Muscle of arm (tissue), 14 donors: ENCODE data around the gene CHCHD2. TPM values are rescaled to one million over a fixed set of nuclear protein-coding genes. Genes with fewer than 3 reads are reported as not detected.
"Not testable (repeated sequence)": the region's sequence is repeated elsewhere in the genome, so short reads cannot be mapped to it uniquely, and the experiment has no call there.

Experiments used
- DNase-seq: peaks from one replicate; pipeline ENCODE4 v3.0.0-alpha.2; 2013
- long read RNA-seq, 11 donors: transcript quantifications; one replicate each; lab custom pipeline, GENCODE V29; 2026
- polyA plus RNA-seq, 12 donors: library from polyadenylated mRNA; unstranded; fragments of 120-200 nt; gene quantifications; one replicate each; pipeline ENCODE4 v1.2.1, GENCODE V29; 2013; ENCODE audit not compliant: insufficient read length in 12 of 12

The CHCHD2 gene
- 100 to 1,000 TPM in 11 of 12 donors, not detected in 1; 112 to 277 (median 222) TPM for polyA plus RNA-seq
- long read RNA-seq, donor 1, transcript CHCHD2-201 (4 exons, 901 nt) = major isoform, 325 of 443 reads
- long read RNA-seq, donor 1, transcript CHCHD2-202 (3 exons, 694 nt) = minor isoform, 16 of 443 reads
- long read RNA-seq, donor 1, partial matches to known transcripts = 89 of 443 reads
- long read RNA-seq, donor 1, other reads (novel, unspliced or antisense) = 13 of 443 reads
- long read RNA-seq, donor 2, transcript CHCHD2-201 (4 exons, 901 nt) = major isoform, 330 of 445 reads
- long read RNA-seq, donor 2, transcript CHCHD2-202 (3 exons, 694 nt) = minor isoform, 5 of 445 reads
- long read RNA-seq, donor 2, partial matches to known transcripts = 100 of 445 reads
- long read RNA-seq, donor 2, other reads (novel, unspliced or antisense) = 10 of 445 reads
- long read RNA-seq, donor 3, transcript CHCHD2-201 (4 exons, 901 nt) = major isoform, 128 of 171 reads
- long read RNA-seq, donor 3, transcript CHCHD2-202 (3 exons, 694 nt) = minor isoform, 5 of 171 reads
- long read RNA-seq, donor 3, partial matches to known transcripts = 33 of 171 reads
- long read RNA-seq, donor 3, other reads (novel, unspliced or antisense) = 5 of 171 reads
- long read RNA-seq, donor 4, transcript CHCHD2-201 (4 exons, 901 nt) = major isoform, 100 of 134 reads
- long read RNA-seq, donor 4, partial matches to known transcripts = 31 of 134 reads
- long read RNA-seq, donor 4, other reads (novel, unspliced or antisense) = 0 of 134 reads
- long read RNA-seq, donor 5, transcript CHCHD2-202 (3 exons, 694 nt) = minor isoform, 14 of 389 reads
- long read RNA-seq, donor 5, transcript CHCHD2-201 (4 exons, 901 nt) = major isoform, 268 of 389 reads
- long read RNA-seq, donor 5, partial matches to known transcripts = 98 of 389 reads
- long read RNA-seq, donor 5, other reads (novel, unspliced or antisense) = 9 of 389 reads
- long read RNA-seq, donor 6, transcript CHCHD2-202 (3 exons, 694 nt) = minor isoform, 7 of 202 reads
- long read RNA-seq, donor 6, transcript CHCHD2-201 (4 exons, 901 nt) = major isoform, 141 of 202 reads
- long read RNA-seq, donor 6, partial matches to known transcripts = 45 of 202 reads
- long read RNA-seq, donor 6, other reads (novel, unspliced or antisense) = 9 of 202 reads
- long read RNA-seq, donor 7, transcript CHCHD2-201 (4 exons, 901 nt) = major isoform, 127 of 164 reads
- long read RNA-seq, donor 7, partial matches to known transcripts = 34 of 164 reads
- long read RNA-seq, donor 7, other reads (novel, unspliced or antisense) = 0 of 164 reads
- long read RNA-seq, donor 8, transcript CHCHD2-202 (3 exons, 694 nt) = minor isoform, 10 of 338 reads
- long read RNA-seq, donor 8, transcript CHCHD2-201 (4 exons, 901 nt) = major isoform, 242 of 338 reads
- long read RNA-seq, donor 8, partial matches to known transcripts = 74 of 338 reads
- long read RNA-seq, donor 8, other reads (novel, unspliced or antisense) = 12 of 338 reads
- long read RNA-seq, donor 9, transcript CHCHD2-201 (4 exons, 901 nt) = major isoform, 178 of 287 reads
- long read RNA-seq, donor 9, transcript CHCHD2-202 (3 exons, 694 nt) = minor isoform, 10 of 287 reads
- long read RNA-seq, donor 9, partial matches to known transcripts = 89 of 287 reads
- long read RNA-seq, donor 9, other reads (novel, unspliced or antisense) = 10 of 287 reads
- long read RNA-seq, donor 10, transcript CHCHD2-201 (4 exons, 901 nt) = major isoform, 224 of 300 reads
- long read RNA-seq, donor 10, transcript CHCHD2-202 (3 exons, 694 nt) = minor isoform, 9 of 300 reads
- long read RNA-seq, donor 10, partial matches to known transcripts = 60 of 300 reads
- long read RNA-seq, donor 10, other reads (novel, unspliced or antisense) = 7 of 300 reads
- long read RNA-seq, donor 11, transcript CHCHD2-202 (3 exons, 694 nt) = minor isoform, 7 of 442 reads
- long read RNA-seq, donor 11, transcript CHCHD2-201 (4 exons, 901 nt) = major isoform, 316 of 442 reads
- long read RNA-seq, donor 11, partial matches to known transcripts = 103 of 442 reads
- long read RNA-seq, donor 11, other reads (novel, unspliced or antisense) = 16 of 442 reads

- peak; percentile 99 for DNase-seq
Observed at GRCh38 chr7:56106108-56107073, at the start of gene CHCHD2. Gene CHCHD2, minus strand, starts transcription at chr7:56106476. Its CDS starts 63 bp downstream, at chr7:56106413.

- not testable (repeated sequence) for DNase-seq
Observed at GRCh38 chr7:56131062-56131461, 24.8 kb upstream of the CHCHD2 start.

- no peak for DNase-seq
Observed at GRCh38 chr7:56127241-56127975, 21.1 kb upstream of the CHCHD2 start.

- DNase-seq = no peak
Observed at GRCh38 chr7:56125831-56126230, 19.6 kb upstream of the CHCHD2 start.

- no peak for DNase-seq
Observed at GRCh38 chr7:56124981-56125380, 18.7 kb upstream of the CHCHD2 start.

GRCh38 chr7:56121440-56121839 is 15.2 kb upstream of the CHCHD2 start:
- DNase-seq = no peak

- no peak for DNase-seq
Observed at GRCh38 chr7:56115852-56116538, 9.7 kb upstream of the CHCHD2 start, which contains the start of gene NUPR2. Gene NUPR2, minus strand, starts transcription at chr7:56116417. Its CDS starts 103 bp downstream, at chr7:56116314.

- not testable (repeated sequence) for DNase-seq
Observed at GRCh38 chr7:56112244-56112643, 6.0 kb upstream of the CHCHD2 start.

- DNase-seq = no peak
Observed at GRCh38 chr7:56110611-56111010, 4.3 kb upstream of the CHCHD2 start.

- no peak for DNase-seq
Observed at GRCh38 chr7:56107954-56108258, 1.6 kb upstream of the CHCHD2 start.

GRCh38 chr7:56105508-56105907 is 768 bp downstream of the CHCHD2 start:
- peak; percentile 22 for DNase-seq

GRCh38 chr7:56104138-56104537 is 2.1 kb downstream of the CHCHD2 start:
- not testable (repeated sequence) for DNase-seq

GRCh38 chr7:56099653-56100052 is 6.6 kb downstream of the CHCHD2 start:
- no peak for DNase-seq

- DNase-seq = not testable (repeated sequence)
Observed at GRCh38 chr7:56098187-56099008, 7.9 kb downstream of the CHCHD2 start.

- peak; percentile 25 for DNase-seq
Observed at GRCh38 chr7:56097700-56098099, 8.6 kb downstream of the CHCHD2 start.

GRCh38 chr7:56092789-56093531 is 13.3 kb downstream of the CHCHD2 start, which contains the start of gene PHKG1:
Gene PHKG1, minus strand, starts transcription at chr7:56092952. Its CDS starts 4,011 bp downstream, at chr7:56088941.
- DNase-seq = peak; percentile 83
